Lower leg skin (tissue), 3 donors: ENCODE data around the gene ANO10.

Experiments used
- CTCF ChIP-seq, 3 donors: fragments of 450-650 bp; IDR thresholded peaks; one replicate each; pipeline ENCODE4 v1.5.1; 2016; ENCODE audit warnings: antibody characterized with exemption in 3 of 3, mild to moderate bottlenecking in 3 of 3, moderate library complexity in 2 of 3
- POLR2A ChIP-seq, 2 donors: fragments of 450-650 bp; IDR thresholded peaks; one replicate each; pipeline ENCODE4 v1.6.1; 2016 to 2017; ENCODE audit warnings: antibody characterized with exemption in 2 of 2, mild to moderate bottlenecking in 1 of 2, moderate library complexity in 1 of 2

GRCh38 chr3:43473737-43474136, 148.1 kb downstream of the ANO10 start:
- no peak for TF ChIP-seq CTCF (IDR thresholded peaks at IDR 0.05)
- no peak for TF ChIP-seq POLR2A (IDR thresholded peaks at IDR 0.05)
